ENCODE data around the gene CYP20A1.
"Not testable (repeated sequence)": the region's sequence is repeated elsewhere in the genome, so short reads cannot be mapped to it uniquely, and the experiment has no call there.

Gene CYP20A1

GRCh38 chr2:203242518-203242917 lies 3.7 kb downstream of the CYP20A1 start:
- no peak for TF ChIP-seq CTCF (IDR thresholded peaks at IDR 0.05; ENCODE audit: borderline replicate concordance, control extremely low read depth, extremely low read depth, insufficient read depth, missing control alignments)
- DNase-seq (ENCODE audit: low spot score), result no peak
- in situ Hi-C loops (cut with MboI; ENCODE audit: low sequenced_read_pairs, unreplicated experiment), result loop anchor here (25.0 kb wide), 2 partner anchors 195 to 570 kb away; no protein-coding TSS in a partner anchor

GRCh38 chr2:203246646-203247045 lies 7.8 kb downstream of the CYP20A1 start:
- in situ Hi-C loops (cut with MboI; ENCODE audit: low sequenced_read_pairs, unreplicated experiment), result loop anchor here (25.0 kb wide), 2 partner anchors 191 to 566 kb away; no protein-coding TSS in a partner anchor
- no peak for TF ChIP-seq CTCF (IDR thresholded peaks at IDR 0.05; ENCODE audit: borderline replicate concordance, control extremely low read depth, extremely low read depth, insufficient read depth, missing control alignments)

GRCh38 chr2:203252818-203253217 lies 14.0 kb downstream of the CYP20A1 start:
- in situ Hi-C loops (cut with MboI; ENCODE audit: low sequenced_read_pairs, unreplicated experiment), result no loop called here

More at GRCh38 chr2:203246646-203247045, 7.8 kb downstream of the CYP20A1 start:
- no peak for DNase-seq (ENCODE audit: low spot score)

GRCh38 chr2:203253422-203254095 lies 14.7 kb downstream of the CYP20A1 start:
- DNase-seq (ENCODE audit: low spot score); in situ Hi-C loops (cut with MboI; ENCODE audit: low sequenced_read_pairs, unreplicated experiment): not testable (repeated sequence)

More at GRCh38 chr2:203252818-203253217, 14.0 kb downstream of the CYP20A1 start:
- TF ChIP-seq CTCF (IDR thresholded peaks at IDR 0.05; ENCODE audit: borderline replicate concordance, control extremely low read depth, extremely low read depth, insufficient read depth, missing control alignments), result no peak
- no peak for DNase-seq (ENCODE audit: low spot score)

- TF ChIP-seq CTCF (IDR thresholded peaks at IDR 0.05; ENCODE audit: borderline replicate concordance, control extremely low read depth, extremely low read depth, insufficient read depth, missing control alignments), result no peak
- in situ Hi-C loops (cut with MboI; ENCODE audit: low sequenced_read_pairs, unreplicated experiment), result no loop called here
- no peak for DNase-seq (ENCODE audit: low spot score)
Measured at GRCh38 chr2:203261326-203262159, 22.7 kb downstream of the CYP20A1 start.

- DNase-seq (ENCODE audit: low spot score), result no peak
- in situ Hi-C loops (cut with MboI; ENCODE audit: low sequenced_read_pairs, unreplicated experiment), result no loop called here
- TF ChIP-seq CTCF (IDR thresholded peaks at IDR 0.05; ENCODE audit: borderline replicate concordance, control extremely low read depth, extremely low read depth, insufficient read depth, missing control alignments), result no peak
Measured at GRCh38 chr2:203279288-203279687, 40.5 kb downstream of the CYP20A1 start.
